Immature natural killer cell (primary cell): Measurements from ENCODE around the gene DOCK2. TPM values are rescaled to one million over a fixed set of nuclear protein-coding genes. Genes with fewer than 3 reads are reported as not detected.

Source experiments
- DNase-seq, 3 donors: peaks; one replicate each; pipeline ENCODE4 v3.0.0; 2022; ENCODE audit warnings: mixed read lengths in 1 of 3
- H3K27ac Mint-ChIP-seq, 6 donors: one replicate each; pipeline ENCODE4 v1.8.0; 2020; ENCODE audit warnings: mixed read lengths in 6 of 6, mild to moderate bottlenecking in 5 of 6, inconsistent platforms in 4 of 6, moderate library complexity in 3 of 6
- H3K27me3 Mint-ChIP-seq, 3 donors: one replicate each; pipeline ENCODE4 v1.8.0; 2020 to 2021; ENCODE audit warnings: low read depth in 3 of 3, mild to moderate bottlenecking in 3 of 3, mixed read lengths in 3 of 3, moderate library complexity in 3 of 3, inconsistent platforms in 1 of 3
- H3K36me3 Mint-ChIP-seq, 3 donors: one replicate each; pipeline ENCODE4 v1.8.0; 2020; ENCODE audit warnings: mixed read lengths in 3 of 3, inconsistent platforms in 2 of 3, mild to moderate bottlenecking in 2 of 3
- H3K4me1 Mint-ChIP-seq, 2 donors: one replicate each; pipeline ENCODE4 v1.8.0; 2020; ENCODE audit warnings: inconsistent platforms in 2 of 2, mild to moderate bottlenecking in 2 of 2, mixed read lengths in 2 of 2, moderate library complexity in 1 of 2
- H3K4me3 Mint-ChIP-seq, 5 donors: one replicate each; pipeline ENCODE4 v1.8.0; 2020; ENCODE audit warnings: mild to moderate bottlenecking in 5 of 5, mixed read lengths in 5 of 5, inconsistent platforms in 3 of 5, moderate library complexity in 3 of 5
- H3K9me3 Mint-ChIP-seq, 6 donors: one replicate each; pipeline ENCODE4 v1.8.0; 2020; ENCODE audit warnings: mild to moderate bottlenecking in 6 of 6, mixed read lengths in 6 of 6, inconsistent platforms in 4 of 6, moderate library complexity in 3 of 6
- polyA plus RNA-seq, 3 donors: library from polyadenylated mRNA; unstranded; fragments of 300-500 nt; fragmentation: Illumina TruSeq; gene quantifications; one replicate each; pipeline ENCODE4 v1.2.3, GENCODE V29; 2021

The DOCK2 gene
- polyA plus RNA-seq, 3 donors from 2014 or later = 42.4 to 121 (median 48.9) TPM

- DNase-seq = no peak
- H3K27me3 Mint-ChIP-seq = no peaks in the 10 kb centered on the region
- peaks cover 20 to 77% (median 42%) of the 10 kb centered on the region in 3 donors for H3K36me3 Mint-ChIP-seq
- no peak overlapping the region for H3K4me3 Mint-ChIP-seq
- H3K9me3 Mint-ChIP-seq = no peaks in the 10 kb centered on the region
- H3K27ac Mint-ChIP-seq = peak overlapping the region in 3 of 6 donors; percentile 38 to 65 (median 43)
- H3K4me1 Mint-ChIP-seq = no peaks in the 10 kb centered on the region
These were observed 64.9 kb downstream of the DOCK2 start for GRCh38 chr5:169701910-169702451.

DNA sequence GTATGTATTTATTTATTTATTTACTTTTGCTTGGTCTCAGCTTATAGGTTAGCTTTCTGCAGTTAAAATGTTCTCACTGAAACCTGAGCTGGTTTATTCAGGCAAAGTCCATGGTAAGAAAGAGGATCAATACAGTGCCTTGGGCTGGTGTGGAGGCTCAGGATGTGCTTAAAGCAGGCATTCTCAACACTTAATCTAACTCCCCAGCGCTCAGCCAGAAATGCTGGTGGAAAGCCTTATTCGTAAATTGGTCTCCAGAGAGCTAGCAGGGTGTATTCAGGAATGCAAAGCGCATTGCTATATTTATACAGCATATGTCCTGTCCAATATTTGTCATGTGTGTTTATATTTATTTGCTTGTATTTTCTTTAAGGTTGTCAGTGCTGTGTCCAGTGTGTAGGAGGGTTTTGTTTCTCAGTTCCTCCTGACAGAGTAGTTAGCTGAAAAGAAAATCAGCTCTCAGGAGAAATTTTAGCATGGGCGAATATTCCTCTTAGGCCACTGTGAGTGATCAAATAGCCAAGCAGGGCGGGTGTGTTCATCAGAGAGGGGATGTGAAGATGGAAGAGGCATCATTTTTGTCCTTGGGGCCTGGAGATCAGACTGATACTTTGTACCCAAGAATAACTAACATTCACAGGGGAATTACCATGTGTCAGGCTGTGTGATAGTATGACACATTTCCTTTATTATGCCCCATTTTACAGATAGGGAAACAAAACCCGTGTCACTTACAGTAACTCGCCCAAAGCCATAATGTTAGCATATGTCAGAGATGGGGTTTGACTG lies 65.8 kb downstream of the DOCK2 start:
- H3K27ac Mint-ChIP-seq = peak overlapping the region in 1 of 6 donors; percentile 66
- no peak for DNase-seq
- H3K9me3 Mint-ChIP-seq = no peaks in the 10 kb centered on the region

DNA sequence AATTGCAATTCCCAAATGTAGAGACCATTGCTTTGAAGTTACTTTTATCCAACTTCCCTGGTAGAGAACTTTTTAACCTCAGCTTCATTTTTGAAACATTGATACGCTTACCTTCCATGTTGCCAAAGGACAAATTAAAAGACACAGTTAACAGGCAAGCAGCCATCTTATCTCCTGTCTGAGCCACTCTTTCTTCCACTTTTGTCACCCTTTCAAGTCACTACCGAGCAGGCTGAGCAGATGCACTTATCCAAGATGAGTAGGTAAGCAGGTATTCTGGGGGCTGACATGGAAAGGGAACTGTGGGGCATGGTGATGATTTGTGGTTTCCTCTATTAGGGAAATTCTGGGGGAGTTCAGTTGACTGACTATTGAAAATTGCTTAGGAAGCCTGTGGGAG lies 66.7 kb downstream of the DOCK2 start:
- H3K4me1 Mint-ChIP-seq = no peaks in the 10 kb centered on the region
- H3K27me3 Mint-ChIP-seq = no peaks in the 10 kb centered on the region
- no peak overlapping the region for H3K4me3 Mint-ChIP-seq
- no peak for DNase-seq
- H3K27ac Mint-ChIP-seq = peak overlapping the region in 1 of 6 donors; percentile 5
- peaks cover 23 to 74% (median 33%) of the 10 kb centered on the region in 3 donors for H3K36me3 Mint-ChIP-seq
- no peaks in the 10 kb centered on the region for H3K9me3 Mint-ChIP-seq

More for the DNA sequence above, 65.8 kb downstream of the DOCK2 start:
- no peak overlapping the region for H3K4me3 Mint-ChIP-seq
- peaks cover 23 to 76% (median 40%) of the 10 kb centered on the region in 3 donors for H3K36me3 Mint-ChIP-seq
- H3K27me3 Mint-ChIP-seq = no peaks in the 10 kb centered on the region
- H3K4me1 Mint-ChIP-seq = no peaks in the 10 kb centered on the region

- H3K36me3 Mint-ChIP-seq = peaks cover 27 to 71% (median 29%) of the 10 kb centered on the region in 3 donors
- H3K27me3 Mint-ChIP-seq = no peaks in the 10 kb centered on the region
- H3K9me3 Mint-ChIP-seq = no peaks in the 10 kb centered on the region
- no peak overlapping the region for H3K4me3 Mint-ChIP-seq
- peak overlapping the region in 2 of 6 donors; percentile 8 to 23 for H3K27ac Mint-ChIP-seq
- H3K4me1 Mint-ChIP-seq = no peaks in the 10 kb centered on the region
- no peak for DNase-seq
These were observed 68.2 kb downstream of the DOCK2 start for GRCh38 chr5:169705322-169705721.

GRCh38 chr5:169706071-169706470 lies 69.0 kb downstream of the DOCK2 start:
- Mint-ChIP-seq H3K27me3 (peaks cover 0 to 2% (median 0%) of the 10 kb centered on the region in 3 donors), H3K27ac (peak overlapping the region in 3 of 6 donors; percentile 23 to 69 (median 29)), H3K4me1 (no peaks in the 10 kb centered on the region), H3K4me3 (no peak overlapping the region), H3K9me3 (no peaks in the 10 kb centered on the region), H3K36me3 (peaks cover 27 to 66% (median 32%) of the 10 kb centered on the region in 3 donors)
- DNase-seq = no peak

GRCh38 chr5:169706758-169707450 lies 69.8 kb downstream of the DOCK2 start:
- peak overlapping the region in 2 of 6 donors; percentile 15 to 27 for H3K27ac Mint-ChIP-seq
- no peak overlapping the region for H3K4me3 Mint-ChIP-seq
- peaks cover 24 to 62% (median 33%) of the 10 kb centered on the region in 3 donors for H3K36me3 Mint-ChIP-seq

DNA sequence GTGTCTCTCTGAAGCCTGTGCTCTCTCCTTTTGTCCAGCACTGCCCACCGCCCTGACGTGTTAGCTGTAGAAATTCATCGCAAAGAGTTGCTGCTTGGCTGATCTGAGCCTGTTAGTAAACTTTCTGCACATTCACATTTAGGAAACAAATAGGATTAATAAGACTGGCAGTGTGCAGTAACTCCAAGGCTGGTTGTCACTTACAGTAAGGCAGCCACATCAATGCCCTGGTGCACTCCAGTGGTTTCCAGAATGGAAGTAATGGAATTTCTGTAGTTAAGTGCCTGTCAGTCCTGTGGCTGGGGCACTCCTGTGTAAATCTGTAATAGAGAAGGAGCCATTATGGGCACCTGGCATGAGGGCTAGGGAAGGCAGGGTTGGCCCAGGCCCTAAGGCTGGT lies 70.6 kb downstream of the DOCK2 start:
- H3K36me3 Mint-ChIP-seq = peaks cover 25 to 62% (median 31%) of the 10 kb centered on the region in 3 donors
- H3K4me1 Mint-ChIP-seq = no peaks in the 10 kb centered on the region
- peak overlapping the region in 2 of 6 donors; percentile 8 to 15 for H3K27ac Mint-ChIP-seq
- peaks cover 0 to 2% (median 0%) of the 10 kb centered on the region in 3 donors for H3K27me3 Mint-ChIP-seq
- no peak overlapping the region for H3K4me3 Mint-ChIP-seq
- DNase-seq = no peak
- H3K9me3 Mint-ChIP-seq = no peaks in the 10 kb centered on the region

More at GRCh38 chr5:169706758-169707450, 69.8 kb downstream of the DOCK2 start:
- Mint-ChIP-seq H3K4me1 (no peaks in the 10 kb centered on the region), H3K9me3 (no peaks in the 10 kb centered on the region), H3K27me3 (peaks cover 0 to 2% (median 0%) of the 10 kb centered on the region in 3 donors)
- DNase-seq = no peak

DNA sequence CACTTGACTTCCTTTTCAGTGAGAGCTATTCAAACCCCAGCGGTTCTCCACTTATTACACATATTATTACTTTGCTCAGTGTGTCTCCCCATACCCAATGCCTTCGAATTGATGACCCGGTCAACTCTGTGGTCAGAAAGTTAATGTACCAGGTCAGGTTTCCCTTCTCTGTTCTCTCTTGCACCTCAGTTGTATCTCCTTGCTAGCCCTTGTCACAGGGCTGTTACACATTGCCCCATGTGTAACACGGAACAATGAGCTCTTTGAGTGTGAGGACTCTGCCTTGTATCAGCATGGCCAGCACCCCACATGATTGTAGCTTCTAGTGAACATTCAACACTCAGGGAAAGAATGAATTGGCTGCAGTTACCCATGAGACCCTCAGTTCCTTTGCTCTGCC lies 73.6 kb downstream of the DOCK2 start:
- Mint-ChIP-seq H3K4me1 (no peaks in the 10 kb centered on the region), H3K4me3 (no peak overlapping the region), H3K9me3 (no peaks in the 10 kb centered on the region), H3K27me3 (peaks cover 0 to 2% (median 0%) of the 10 kb centered on the region in 3 donors), H3K27ac (no peak overlapping the region), H3K36me3 (peaks cover 29 to 70% (median 45%) of the 10 kb centered on the region in 3 donors)
- DNase-seq = no peak

DNA sequence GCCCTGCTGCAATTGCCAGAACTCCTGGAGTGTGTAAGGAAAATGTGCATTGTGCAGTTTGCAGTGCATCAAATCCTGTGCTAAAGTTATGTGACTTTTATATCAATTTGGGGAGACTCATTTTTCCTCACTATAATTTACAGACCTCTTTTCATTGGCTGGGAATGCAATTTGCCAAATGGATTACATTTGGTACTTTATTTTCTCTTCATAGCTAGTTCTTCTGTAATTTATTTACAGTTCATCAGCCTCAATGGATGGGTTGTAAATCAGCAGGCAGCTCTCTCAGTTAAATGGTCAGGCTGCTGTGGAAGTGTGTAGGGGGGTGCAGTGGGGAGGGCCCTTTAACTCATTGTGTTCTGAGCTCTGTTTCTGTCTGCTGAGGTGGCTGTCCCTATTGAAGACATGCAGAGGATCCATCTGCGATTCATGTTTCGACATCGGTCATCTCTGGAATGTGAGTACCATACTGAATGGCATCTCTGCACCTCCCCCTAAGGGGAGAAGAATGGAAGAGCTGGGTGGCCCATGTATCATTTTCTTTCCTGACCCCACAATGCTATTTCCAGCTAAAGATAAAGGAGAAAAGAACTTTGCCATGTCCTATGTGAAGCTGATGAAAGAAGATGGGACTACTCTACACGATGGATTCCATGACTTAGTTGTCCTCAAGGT lies 74.6 kb downstream of the DOCK2 start:
- Mint-ChIP-seq H3K27ac (no peak overlapping the region), H3K36me3 (peaks cover 28 to 75% (median 49%) of the 10 kb centered on the region in 3 donors), H3K4me1 (no peaks in the 10 kb centered on the region), H3K27me3 (peaks cover 0 to 2% (median 0%) of the 10 kb centered on the region in 3 donors), H3K4me3 (no peak overlapping the region), H3K9me3 (no peaks in the 10 kb centered on the region)
- no peak for DNase-seq

- Mint-ChIP-seq H3K36me3 (peaks cover 29 to 75% (median 53%) of the 10 kb centered on the region in 3 donors), H3K9me3 (no peaks in the 10 kb centered on the region), H3K4me3 (no peak overlapping the region), H3K27me3 (peaks cover 0 to 2% (median 0%) of the 10 kb centered on the region in 3 donors), H3K27ac (no peak overlapping the region), H3K4me1 (no peaks in the 10 kb centered on the region)
- no peak for DNase-seq
These were observed 75.4 kb downstream of the DOCK2 start for GRCh38 chr5:169712428-169712827.

GRCh38 chr5:169716287-169716686 lies 79.2 kb downstream of the DOCK2 start:
- DNase-seq = no peak
- no peaks in the 10 kb centered on the region for H3K9me3 Mint-ChIP-seq
- H3K27ac Mint-ChIP-seq = peak overlapping the region in 3 of 6 donors; percentile 0 to 39 (median 17)
- H3K4me1 Mint-ChIP-seq = no peaks in the 10 kb centered on the region
- H3K4me3 Mint-ChIP-seq = no peak overlapping the region
- no peaks in the 10 kb centered on the region for H3K27me3 Mint-ChIP-seq
- peaks cover 53 to 82% (median 82%) of the 10 kb centered on the region in 3 donors for H3K36me3 Mint-ChIP-seq

- DNase-seq = no peak
- Mint-ChIP-seq H3K27ac (peak overlapping the region in 1 of 6 donors; percentile 54), H3K4me1 (no peaks in the 10 kb centered on the region), H3K9me3 (no peaks in the 10 kb centered on the region), H3K36me3 (peaks cover 53 to 80% (median 79%) of the 10 kb centered on the region in 3 donors), H3K4me3 (no peak overlapping the region), H3K27me3 (no peaks in the 10 kb centered on the region)
These were observed 80.2 kb downstream of the DOCK2 start for GRCh38 chr5:169717288-169717687.
